ENCODE data around the gene CCDC69. TPM values are rescaled to one million over a fixed set of nuclear protein-coding genes. Genes with fewer than 3 reads are reported as not detected.
A peak's percentile ranks its signal among the peaks of the same experiment; 100 is the strongest.

Gene CCDC69
- total and polyA plus RNA-seq, 10 of the 15 experiments (the other 5 are each of a cell fraction or from before 2014, with no cell fraction given), result 13.5 to 106 (median 70.1) TPM

GRCh38 chr5:151271336-151271735 is 47.4 kb upstream of the CCDC69 start (continued):
- no peak for TF ChIP-seq ZNF687 (IDR thresholded peaks at IDR 0.05)
- no peak for TF ChIP-seq KAT2A (conservative IDR thresholded peaks at IDR 0.05; ENCODE audit: control insufficient read depth, low read depth, low read length)

DNA sequence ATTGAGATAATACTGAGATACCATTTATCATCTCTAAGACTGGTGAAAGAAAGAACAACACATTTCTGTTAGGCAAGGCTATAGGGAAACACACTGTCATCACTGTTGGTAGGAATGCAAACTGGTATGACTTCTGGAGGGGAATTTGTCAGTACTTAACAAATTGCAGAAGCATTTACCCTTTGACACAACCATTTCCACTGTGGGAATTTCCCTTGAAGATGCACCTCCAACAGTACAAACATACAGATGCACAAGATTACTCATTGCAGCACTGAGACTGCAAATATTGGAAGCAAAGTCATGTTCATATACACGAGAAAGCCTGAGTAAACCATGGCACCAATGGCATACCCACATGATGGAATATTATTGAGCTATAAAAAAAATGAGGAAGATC is 46.7 kb upstream of the CCDC69 start:
- Histone ChIP-seq H4K20me1 (ENCODE audit: control insufficient read depth, insufficient read depth) (no peaks in the 10 kb centered on the region), H3K9ac (ENCODE audit: control insufficient read depth, insufficient read depth, low read length) (no peak overlapping the region), H3K79me2 (ENCODE audit: control insufficient read depth, insufficient read depth, low read length) (no peaks in the 10 kb centered on the region), H3K4me2 (ENCODE audit: control insufficient read depth, insufficient read depth) (no peak overlapping the region), H3K4me3 (no peak overlapping the region), H2AFZ (ENCODE audit: control insufficient read depth, low read depth, low read length) (no peak overlapping the region), H3K27me3 (replicated peaks in 1 of 2; ENCODE audit: control insufficient read depth in 2 of 2, insufficient read depth in 2 of 2, low read length in 1 of 2) (no peaks in the 10 kb centered on the region), H3K4me1 (ENCODE audit: control insufficient read depth, insufficient read depth, low read length) (peaks cover 3% of the 10 kb centered on the region), H3K27ac (ENCODE audit: control insufficient read depth, insufficient read depth) (no peak overlapping the region), H3K9me3 (replicated peaks; ENCODE audit: control insufficient read depth, insufficient read depth, low read length) (no peaks in the 10 kb centered on the region), H3K36me3 (ENCODE audit: control insufficient read depth in 2 of 2, insufficient read depth in 2 of 2, low read length in 1 of 2) (peaks cover 17 to 21% of the 10 kb centered on the region in 2 experiments)
- ChIA-PET RAD21 (ENCODE audit: unreplicated experiment) (interaction anchor here (0.8 kb wide), 1 partner anchor 32 kb away, joined by 3 read pairs; no protein-coding TSS in a partner anchor), POLR2A (interaction anchor here (0.6 to 1.6 kb wide), 4 partner anchors 12 to 78 kb away, joined by 3 to 6 read pairs (median 4); partner anchors contain the start of gene GM2A), CTCF (interaction anchor here (0.8 to 0.9 kb wide), 3 partner anchors 15 to 18 kb away, joined by 3 read pairs; partner anchors contain the start of gene GM2A), SMC1A (ENCODE audit: uncharacterized antibody, unreplicated experiment) (interaction anchor here (0.6 to 3.0 kb wide), 7 partner anchors 12 to 105 kb away, joined by 3 to 14 read pairs (median 3); partner anchors contain the start of gene GM2A)
- intact Hi-C loops (cut with micrococcal nuclease; ENCODE audit: unreplicated experiment) (no loop called here), in situ Hi-C loops (cut with MboI) (no loop called here)
- peak; percentile 97 for ATAC-seq
- FAIRE-seq, result peak; percentile 78
- DNase-seq (ENCODE audit: low read depth, low spot score), result peak; percentile 71
- BruUV-seq (replicated peaks), result no TSS peak
- 5% methylated on average over 1 of the region's 1 CpG for WGBS (ENCODE audit: insufficient coverage, insufficient replicate concordance, low lambda C conversion rate, missing lambda C conversion rate)
- TF ChIP-seq, protein P1, sequence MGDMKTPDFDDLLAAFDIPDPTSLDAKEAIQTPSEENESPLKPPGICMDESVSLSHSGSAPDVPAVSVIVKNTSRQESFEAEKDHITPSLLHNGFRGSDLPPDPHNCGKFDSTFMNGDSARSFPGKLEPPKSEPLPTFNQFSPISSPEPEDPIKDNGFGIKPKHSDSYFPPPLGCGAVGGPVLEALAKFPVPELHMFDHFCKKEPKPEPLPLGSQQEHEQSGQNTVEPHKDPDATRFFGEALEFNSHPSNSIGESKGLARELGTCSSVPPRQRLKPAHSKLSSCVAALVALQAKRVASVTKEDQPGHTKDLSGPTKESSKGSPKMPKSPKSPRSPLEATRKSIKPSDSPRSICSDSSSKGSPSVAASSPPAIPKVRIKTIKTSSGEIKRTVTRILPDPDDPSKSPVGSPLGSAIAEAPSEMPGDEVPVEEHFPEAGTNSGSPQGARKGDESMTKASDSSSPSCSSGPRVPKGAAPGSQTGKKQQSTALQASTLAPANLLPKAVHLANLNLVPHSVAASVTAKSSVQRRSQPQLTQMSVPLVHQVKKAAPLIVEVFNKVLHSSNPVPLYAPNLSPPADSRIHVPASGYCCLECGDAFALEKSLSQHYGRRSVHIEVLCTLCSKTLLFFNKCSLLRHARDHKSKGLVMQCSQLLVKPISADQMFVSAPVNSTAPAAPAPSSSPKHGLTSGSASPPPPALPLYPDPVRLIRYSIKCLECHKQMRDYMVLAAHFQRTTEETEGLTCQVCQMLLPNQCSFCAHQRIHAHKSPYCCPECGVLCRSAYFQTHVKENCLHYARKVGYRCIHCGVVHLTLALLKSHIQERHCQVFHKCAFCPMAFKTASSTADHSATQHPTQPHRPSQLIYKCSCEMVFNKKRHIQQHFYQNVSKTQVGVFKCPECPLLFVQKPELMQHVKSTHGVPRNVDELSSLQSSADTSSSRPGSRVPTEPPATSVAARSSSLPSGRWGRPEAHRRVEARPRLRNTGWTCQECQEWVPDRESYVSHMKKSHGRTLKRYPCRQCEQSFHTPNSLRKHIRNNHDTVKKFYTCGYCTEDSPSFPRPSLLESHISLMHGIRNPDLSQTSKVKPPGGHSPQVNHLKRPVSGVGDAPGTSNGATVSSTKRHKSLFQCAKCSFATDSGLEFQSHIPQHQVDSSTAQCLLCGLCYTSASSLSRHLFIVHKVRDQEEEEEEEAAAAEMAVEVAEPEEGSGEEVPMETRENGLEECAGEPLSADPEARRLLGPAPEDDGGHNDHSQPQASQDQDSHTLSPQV (IDR thresholded peaks at IDR 0.05), result no peak
- TF ChIP-seq CBX5 (IDR thresholded peaks at IDR 0.05; ENCODE audit: low read depth) (no peak), TCF7 (IDR thresholded peaks at IDR 0.05; ENCODE audit: borderline replicate concordance) (no peak), BCLAF1 (IDR thresholded peaks at IDR 0.05) (no peak), HCFC1 (IDR thresholded peaks at IDR 0.05; ENCODE audit: low read length) (no peak), RAD21 (IDR thresholded peaks at IDR 0.05; ENCODE audit: insufficient read depth, low read depth, low read length) (no peak), MTA2 (IDR thresholded peaks at IDR 0.05; ENCODE audit: low read depth) (peak; percentile 51), NR2C1 (IDR thresholded peaks at IDR 0.05) (peak; percentile 52; the same call in 1 of the 2 replicates)

All from GM12878 (cell line).